Hematopoietic multipotent progenitor cell (in vitro differentiated cells): ENCODE data around the gene DYRK1A. TPM values are rescaled to one million over a fixed set of nuclear protein-coding genes. Genes with fewer than 3 reads are reported as not detected.

Experiments
- DNase-seq, 3 donors: peaks; one replicate each; pipeline ENCODE4 v3.0.0-alpha.2; 2011 to 2015; ENCODE audit warnings: low read depth in 2 of 3, low spot score in 2 of 3
- total RNA-seq: library from RNA; depleted of rRNA; stranded (reverse); fragments of >200 nt; gene quantifications from one replicate; pipeline ENCODE4 v1.2.3, GENCODE V29; 2012

Gene DYRK1A
- total RNA-seq, 1 donor, result 116 TPM

- no peak for DNase-seq
These were observed 17.3 kb downstream of the DYRK1A start for GRCh38 chr21:37383784-37384311.

- DNase-seq, result no peak
These were observed 17.8 kb downstream of the DYRK1A start for GRCh38 chr21:37384416-37384815.

- DNase-seq, result no peak
These were observed 18.7 kb downstream of the DYRK1A start for GRCh38 chr21:37385179-37385765.

- DNase-seq, result no peak
These were observed 19.6 kb downstream of the DYRK1A start for GRCh38 chr21:37386151-37386550.

GRCh38 chr21:37389456-37389855 lies 22.9 kb downstream of the DYRK1A start:
- no peak for DNase-seq

- DNase-seq, result no peak
These were observed 25.1 kb downstream of the DYRK1A start for GRCh38 chr21:37391666-37392065.

- DNase-seq, result no peak
These were observed 25.9 kb downstream of the DYRK1A start for GRCh38 chr21:37392441-37392840.

- DNase-seq, result no peak
These were observed 26.5 kb downstream of the DYRK1A start for GRCh38 chr21:37393030-37393429.

GRCh38 chr21:37393786-37394185 lies 27.2 kb downstream of the DYRK1A start:
- DNase-seq, result no peak

- DNase-seq, result no peak
These were observed 29.4 kb downstream of the DYRK1A start for GRCh38 chr21:37395961-37396360.

- no peak for DNase-seq
These were observed 30.3 kb downstream of the DYRK1A start for GRCh38 chr21:37396855-37397254.

- DNase-seq, result peak in 1 of 3 donors; percentile 10
These were observed 32.1 kb downstream of the DYRK1A start for GRCh38 chr21:37398697-37399096.

GRCh38 chr21:37402251-37402867 lies 35.8 kb downstream of the DYRK1A start:
- DNase-seq, result peak in 1 of 3 donors; percentile 20

- DNase-seq, result no peak
These were observed 39.1 kb downstream of the DYRK1A start for GRCh38 chr21:37405629-37406028.

GRCh38 chr21:37407719-37408420 lies 41.3 kb downstream of the DYRK1A start:
- no peak for DNase-seq

- DNase-seq, result no peak
These were observed 42.1 kb downstream of the DYRK1A start for GRCh38 chr21:37408464-37409193.

- DNase-seq, result no peak
These were observed 44.1 kb downstream of the DYRK1A start for GRCh38 chr21:37410639-37411038.

GRCh38 chr21:37412603-37413360 lies 46.2 kb downstream of the DYRK1A start:
- DNase-seq, result no peak

- DNase-seq, result no peak
These were observed 47.1 kb downstream of the DYRK1A start for GRCh38 chr21:37413553-37414291.
